IMR-90 (cell line): Measurements from ENCODE around the gene CD7. TPM values are rescaled to one million over a fixed set of nuclear protein-coding genes. Genes with fewer than 3 reads are reported as not detected.

Experiments
- ATAC-seq: fragments of 200-7000 bp; cut with Tn5 transposase; 2 replicates; pipeline ENCODE4 v1.9.1; 2020; ENCODE audit warnings: low read depth, mild to moderate bottlenecking, moderate library complexity
- BruUV-seq: library from RNA; stranded (reverse); fragments of 400-500 nt; replicated peaks from 2 replicates; lab custom pipeline; 2021; lab: Mats Ljungman, UMichigan
- CTCF ChIA-PET: fragments of 300-600 bp; formaldehyde crosslinking; extraction: SDS; loops from one replicate; lab custom pipeline; 2021; ENCODE audit warnings: antibody characterized with exemption; lab: Yijun Ruan, JAX
- POLR2A ChIA-PET: fragments of 300-600 bp; sonication (Branson Sonifier 250); formaldehyde crosslinking; loops from one replicate; lab custom pipeline; 2022; ENCODE audit warnings: antibody characterized with exemption; ENCODE audit not compliant: unreplicated experiment; lab: Charles Lee
- DNase-seq: peaks from one replicate; pipeline ENCODE4 v3.0.0; 2013
- H2AFZ ChIP-seq: replicated peaks from 2 replicates; pipeline ENCODE3; 2013; ENCODE audit warnings: low read length, mild to moderate bottlenecking; ENCODE audit not compliant: poor library complexity
- H2AK5ac ChIP-seq: 2 replicates; pipeline ENCODE4 v1.6.1; 2013; ENCODE audit warnings: low read depth, low read length, inconsistent platforms
- H2AK9ac ChIP-seq: replicated peaks from 2 replicates; pipeline ENCODE3; 2013; ENCODE audit warnings: mild to moderate bottlenecking, low read depth, low read length, moderate library complexity; ENCODE audit not compliant: poor library complexity
- H2BK120ac ChIP-seq: 2 replicates; pipeline ENCODE4 v1.6.1; 2013; ENCODE audit warnings: low read depth, low read length, inconsistent platforms
- H2BK15ac ChIP-seq: 3 replicates; pipeline ENCODE4 v1.6.1; 2013; ENCODE audit warnings: low read depth, low read length, inconsistent platforms
- H2BK20ac ChIP-seq: 2 replicates; pipeline ENCODE4 v1.6.1; 2013; ENCODE audit warnings: low read depth, mild to moderate bottlenecking, inconsistent platforms, low read length, moderate library complexity
- H2BK5ac ChIP-seq: 2 replicates; pipeline ENCODE4 v1.6.1; 2013; ENCODE audit warnings: mild to moderate bottlenecking, low read depth, low read length, inconsistent platforms; ENCODE audit not compliant: poor library complexity, severe bottlenecking
- H3K14ac ChIP-seq: replicated peaks from 2 replicates; pipeline ENCODE4 v1.6.1; 2013; ENCODE audit warnings: low read depth, low read length, inconsistent platforms
- H3K18ac ChIP-seq: 2 replicates; pipeline ENCODE4 v1.6.1; 2013; ENCODE audit warnings: low read depth, low read length, control low read depth
- H3K23ac ChIP-seq: 2 replicates; pipeline ENCODE4 v1.6.1; 2013; ENCODE audit warnings: low read depth, low read length, inconsistent platforms
- H3K27ac ChIP-seq: 2 replicates; pipeline ENCODE4 v1.5.1; 2013; ENCODE audit warnings: mild to moderate bottlenecking, control low read depth, low read length; ENCODE audit not compliant: insufficient read depth
- H3K27me3 ChIP-seq: 2 replicates; pipeline ENCODE4 v1.6.1; 2013; ENCODE audit warnings: low read length; ENCODE audit not compliant: control insufficient read depth, insufficient read depth
- H3K36me3 ChIP-seq: 2 replicates; pipeline ENCODE4 v1.6.1; 2013; ENCODE audit warnings: low read length, mixed read lengths; ENCODE audit not compliant: control insufficient read depth, insufficient read depth
- H3K4ac ChIP-seq: 2 replicates; pipeline ENCODE4 v1.6.1; 2013; ENCODE audit warnings: low read depth, low read length, inconsistent platforms
- H3K4me1 ChIP-seq: 2 replicates; pipeline ENCODE4 v1.6.1; 2013; ENCODE audit warnings: low read length, mixed read lengths; ENCODE audit not compliant: control insufficient read depth, insufficient read depth
- H3K4me2 ChIP-seq: 2 replicates; pipeline ENCODE4 v1.6.1; 2013; ENCODE audit warnings: low read depth, mild to moderate bottlenecking, control low read depth, low read length, moderate library complexity
- H3K4me3 ChIP-seq: 2 replicates; pipeline ENCODE4 v1.5.1; 2013; ENCODE audit warnings: low read depth, mild to moderate bottlenecking, control low read depth, low read length, moderate library complexity; ENCODE audit not compliant: insufficient read depth
- H3K56ac ChIP-seq: 2 replicates; pipeline ENCODE4 v1.6.1; 2013; ENCODE audit warnings: low read length, inconsistent platforms; ENCODE audit not compliant: insufficient read depth; ENCODE audit errors: extremely low read depth
- H3K79me1 ChIP-seq, 2 experiments: 2 replicates each; pipeline ENCODE4 v1.6.1; 2013; ENCODE audit warnings: low read length in 2 of 2, inconsistent platforms in 1 of 2, low read depth in 1 of 2
- H3K9ac ChIP-seq: 2 replicates; pipeline ENCODE4 v1.6.1; 2013; ENCODE audit warnings: low read depth, low read length, control low read depth
- H3K9me1 ChIP-seq: 2 replicates; pipeline ENCODE4 v1.6.1; 2013; ENCODE audit warnings: low read length, inconsistent platforms; ENCODE audit not compliant: insufficient read depth
- H3K9me3 ChIP-seq: 2 replicates; pipeline ENCODE4 v1.6.1; 2013; ENCODE audit warnings: low read length; ENCODE audit not compliant: control insufficient read depth, insufficient read depth
- H4K20me1 ChIP-seq: 2 replicates; pipeline ENCODE4 v1.6.1; 2013; ENCODE audit warnings: low read length, inconsistent platforms; ENCODE audit not compliant: insufficient read depth
- H4K5ac ChIP-seq: 2 replicates; pipeline ENCODE4 v1.6.1; 2013; ENCODE audit warnings: mild to moderate bottlenecking, low read depth, low read length, control low read depth
- H4K8ac ChIP-seq, 2 experiments: 2 replicates each; pipeline ENCODE4 v1.6.1; 2013; ENCODE audit warnings: low read depth in 2 of 2, low read length in 2 of 2, control low read depth in 1 of 2, inconsistent platforms in 1 of 2
- H4K91ac ChIP-seq: 2 replicates; pipeline ENCODE4 v1.6.1; 2013; ENCODE audit warnings: low read depth, low read length, inconsistent platforms; ENCODE audit not compliant: insufficient read depth
- BHLHE40 ChIP-seq: fragments of 150-350 bp; IDR thresholded peaks from 2 replicates; pipeline ENCODE4 v1.6.1; 2016; ENCODE audit warnings: mild to moderate bottlenecking, low read depth, low read length
- CHD1 ChIP-seq: IDR thresholded peaks from 2 replicates; pipeline ENCODE4 v1.6.1; 2012; ENCODE audit warnings: low read depth, low read length, improper control_type of control experiment
- MAFK ChIP-seq: IDR thresholded peaks from 2 replicates; pipeline ENCODE4 v1.6.1; 2012; ENCODE audit warnings: low read depth, low read length, improper control_type of control experiment
- MAZ ChIP-seq: IDR thresholded peaks from 2 replicates; pipeline ENCODE4 v1.6.1; 2012; ENCODE audit warnings: low read depth, mild to moderate bottlenecking, low read length, improper control_type of control experiment, moderate library complexity, borderline replicate concordance
- MXI1 ChIP-seq: IDR thresholded peaks from 2 replicates; pipeline ENCODE4 v1.6.1; 2012; ENCODE audit warnings: low read depth, mild to moderate bottlenecking, low read length, moderate library complexity, borderline replicate concordance
- POLR2A ChIP-seq: IDR thresholded peaks from 2 replicates; pipeline ENCODE4 v1.6.1; 2012; ENCODE audit warnings: mild to moderate bottlenecking, low read depth, low read length
- RCOR1 ChIP-seq: IDR thresholded peaks from 2 replicates; pipeline ENCODE4 v1.6.1; 2012; ENCODE audit warnings: mild to moderate bottlenecking, low read length, improper control_type of control experiment; ENCODE audit not compliant: insufficient replicate concordance
- RFX5 ChIP-seq: IDR thresholded peaks from 2 replicates; pipeline ENCODE4 v1.8.0; 2012; ENCODE audit warnings: low read depth, mild to moderate bottlenecking, low read length, moderate library complexity
- SMC3 ChIP-seq: fragments of 150-350 bp; IDR thresholded peaks from 2 replicates; pipeline ENCODE4 v1.6.1; 2016; ENCODE audit warnings: low read depth, mild to moderate bottlenecking, antibody characterized with exemption, low read length, moderate library complexity
- whole genome bisulfite sequencing, 2 experiments: methylation state at CpG; one replicate each; pipeline versions ENCODE4 v1.1.5 to v1.1.7; 2013; ENCODE audit warnings: missing lambda C conversion rate in 2 of 2; ENCODE audit not compliant: insufficient read length in 1 of 2; ENCODE audit errors: extremely low coverage in 2 of 2; 5-methylcytosine and 5-hydroxymethylcytosine counted together
- dilution Hi-C: fragments of 300-500 bp; cut with HindIII; formaldehyde crosslinking; loops from one replicate; pipeline ENCODE4 v1.14.3; 2018; ENCODE audit warnings: low sequenced_read_pairs; ENCODE audit not compliant: unreplicated experiment
- in situ Hi-C: fragments of 300-500 bp; cut with MboI; formaldehyde crosslinking; loops from 3 replicates; pipeline ENCODE4 v1.14.3; 2019; ENCODE audit warnings: low sequenced_read_pairs, inconsistent platforms, mixed read lengths
- intact Hi-C: fragments of 100-400 bp; cut with micrococcal nuclease; formaldehyde crosslinking; loops from 2 replicates; pipeline ENCODE4 v1.10.0; 2022
- polyA plus RNA-seq, 3 experiments: library from polyadenylated mRNA; depleted of rRNA; stranded (reverse); fragments of >200 nt; gene quantifications; 2 replicates each; pipeline ENCODE4 v1.2.3, GENCODE V29; 2012; ENCODE audit warnings: low replicate concordance in 1 of 3
- total RNA-seq: library from RNA; depleted of rRNA; stranded (reverse); fragments of >200 nt; gene quantifications from 2 replicates; pipeline ENCODE4 v1.2.3, GENCODE V29; 2012
- TF ChIP-seq, protein P1 (sequence below): fragments of 150-350 bp; IDR thresholded peaks from 2 replicates; pipeline ENCODE4 v1.6.1; 2017; ENCODE audit warnings: mild to moderate bottlenecking, antibody characterized with exemption, low read length, low read depth
- TF ChIP-seq, protein P2 (sequence below): conservative IDR thresholded peaks from 2 replicates; pipeline ENCODE4 v1.5.1; 2012; ENCODE audit warnings: mild to moderate bottlenecking, low read depth, low read length, improper control_type of control experiment

CD7 gene
- total and polyA plus RNA-seq, 2 of the 4 experiments (the other 2 are of a cell fraction): not detected

DNA sequence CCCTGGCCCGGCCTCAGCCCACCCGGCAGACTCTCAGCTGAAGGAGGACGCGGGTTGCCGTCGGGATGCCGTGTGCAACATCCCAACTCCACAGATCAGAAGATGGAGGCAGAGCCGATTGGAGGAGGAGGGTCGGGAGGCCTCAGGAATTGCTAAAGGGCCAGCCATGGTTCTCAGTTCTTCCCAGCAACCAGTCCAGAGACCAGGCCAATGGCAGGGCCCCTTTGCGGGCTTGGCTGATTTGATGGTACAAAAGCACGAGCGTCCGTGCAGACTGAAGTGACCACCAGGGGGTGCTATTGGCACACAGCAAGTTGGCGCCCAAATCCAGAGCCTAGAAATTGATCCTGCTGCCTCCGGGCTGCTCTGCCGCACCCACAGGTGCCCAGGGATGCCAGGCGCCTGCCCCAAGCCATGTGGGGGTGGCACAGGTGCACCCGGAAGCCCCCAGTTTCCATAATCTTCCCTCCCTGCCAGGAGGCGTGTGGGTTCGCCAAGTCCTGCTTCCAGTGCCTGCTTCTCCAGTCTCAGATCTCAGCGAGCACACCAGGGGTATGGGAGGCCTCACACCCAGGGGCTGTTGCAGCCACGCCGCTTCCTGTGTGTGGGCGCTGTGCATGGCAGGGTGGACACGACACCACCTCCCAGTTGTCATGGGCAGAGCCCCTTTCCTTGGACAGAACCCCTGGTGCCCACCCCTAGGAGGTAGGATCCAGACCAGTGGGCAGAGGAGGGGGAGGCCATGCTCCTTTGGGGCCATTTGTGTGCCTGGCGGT is 34.5 kb upstream of the CD7 start (continued):
- TF ChIP-seq, protein P1, sequence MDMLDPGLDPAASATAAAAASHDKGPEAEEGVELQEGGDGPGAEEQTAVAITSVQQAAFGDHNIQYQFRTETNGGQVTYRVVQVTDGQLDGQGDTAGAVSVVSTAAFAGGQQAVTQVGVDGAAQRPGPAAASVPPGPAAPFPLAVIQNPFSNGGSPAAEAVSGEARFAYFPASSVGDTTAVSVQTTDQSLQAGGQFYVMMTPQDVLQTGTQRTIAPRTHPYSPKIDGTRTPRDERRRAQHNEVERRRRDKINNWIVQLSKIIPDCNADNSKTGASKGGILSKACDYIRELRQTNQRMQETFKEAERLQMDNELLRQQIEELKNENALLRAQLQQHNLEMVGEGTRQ: no peak

DNA sequence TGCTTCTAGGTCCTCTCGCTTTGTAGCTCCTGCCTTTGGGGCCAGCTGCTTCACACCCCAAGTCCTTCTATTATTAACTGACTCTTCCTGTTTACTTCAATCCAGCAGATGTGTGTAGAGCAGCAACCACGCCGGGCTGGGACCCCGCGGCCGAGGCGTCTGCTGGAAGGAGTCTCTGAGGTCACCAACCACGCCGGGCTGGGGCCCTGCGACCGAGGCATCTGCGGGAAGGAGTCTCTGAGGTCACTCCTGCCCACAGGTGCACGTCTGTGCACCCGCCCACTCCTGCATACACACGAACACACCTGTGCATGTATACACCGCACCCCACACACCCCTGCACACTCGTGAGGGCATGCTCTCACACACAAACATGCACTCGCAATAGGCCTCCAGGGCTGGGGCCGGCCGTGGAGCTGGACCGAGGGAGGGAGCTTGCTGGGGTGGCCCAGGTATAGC is 33.9 kb upstream of the CD7 start:
- H2AK9ac ChIP-seq: no peak overlapping the region
- H3K4me3 ChIP-seq: no peak overlapping the region
- H4K8ac ChIP-seq: no peak overlapping the region
- no peak overlapping the region for H3K56ac ChIP-seq
- no peaks in the 10 kb centered on the region for H3K79me1 ChIP-seq
- H2BK15ac ChIP-seq: no peak overlapping the region
- H4K91ac ChIP-seq: no peak overlapping the region
- peaks cover 7% of the 10 kb centered on the region; the same call in 1 of the 2 replicates for H4K20me1 ChIP-seq
- POLR2A ChIA-PET: no interaction called here
- no peak overlapping the region for H2BK5ac ChIP-seq
- no peak overlapping the region for H3K9ac ChIP-seq
- no peak overlapping the region for H3K4ac ChIP-seq
- in situ Hi-C loops (loop anchor here (5.0 to 10.0 kb wide), 3 partner anchors 56 to 424 kb away; no protein-coding TSS in a partner anchor), dilution Hi-C loops (no loop called here), intact Hi-C loops (loop anchor here (1.0 kb wide), 1 partner anchor 143 kb away; no protein-coding TSS in a partner anchor)
- no peaks in the 10 kb centered on the region for H3K9me3 ChIP-seq
- no peaks in the 10 kb centered on the region for H3K9me1 ChIP-seq
- H3K18ac ChIP-seq: no peak overlapping the region
- WGBS, 2 experiments: 50% methylated on average over 1 of the region's 21 CpGs; no CpG with 5 or more reads in 1 of the 2 experiments
- peaks cover 5% of the 10 kb centered on the region; the same call in 1 of the 2 replicates for H3K4me1 ChIP-seq
- no peak overlapping the region for H3K23ac ChIP-seq
- peaks cover 23% of the 10 kb centered on the region for H3K27me3 ChIP-seq
- no peak for DNase-seq
- ATAC-seq: no peak
- no peak overlapping the region for H3K4me2 ChIP-seq
- no peak overlapping the region for H2AFZ ChIP-seq
- TF ChIP-seq MAZ (no peak), POLR2A (no peak), RFX5 (no peak), SMC3 (no peak), RCOR1 (no peak), CHD1 (no peak), MXI1 (no peak), BHLHE40 (no peak), MAFK (no peak)
- TF ChIP-seq, protein P1: no peak
- TF ChIP-seq, protein P2, sequence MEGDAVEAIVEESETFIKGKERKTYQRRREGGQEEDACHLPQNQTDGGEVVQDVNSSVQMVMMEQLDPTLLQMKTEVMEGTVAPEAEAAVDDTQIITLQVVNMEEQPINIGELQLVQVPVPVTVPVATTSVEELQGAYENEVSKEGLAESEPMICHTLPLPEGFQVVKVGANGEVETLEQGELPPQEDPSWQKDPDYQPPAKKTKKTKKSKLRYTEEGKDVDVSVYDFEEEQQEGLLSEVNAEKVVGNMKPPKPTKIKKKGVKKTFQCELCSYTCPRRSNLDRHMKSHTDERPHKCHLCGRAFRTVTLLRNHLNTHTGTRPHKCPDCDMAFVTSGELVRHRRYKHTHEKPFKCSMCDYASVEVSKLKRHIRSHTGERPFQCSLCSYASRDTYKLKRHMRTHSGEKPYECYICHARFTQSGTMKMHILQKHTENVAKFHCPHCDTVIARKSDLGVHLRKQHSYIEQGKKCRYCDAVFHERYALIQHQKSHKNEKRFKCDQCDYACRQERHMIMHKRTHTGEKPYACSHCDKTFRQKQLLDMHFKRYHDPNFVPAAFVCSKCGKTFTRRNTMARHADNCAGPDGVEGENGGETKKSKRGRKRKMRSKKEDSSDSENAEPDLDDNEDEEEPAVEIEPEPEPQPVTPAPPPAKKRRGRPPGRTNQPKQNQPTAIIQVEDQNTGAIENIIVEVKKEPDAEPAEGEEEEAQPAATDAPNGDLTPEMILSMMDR: no peak
- H2AK5ac ChIP-seq: no peak overlapping the region
- no peak overlapping the region for H2BK120ac ChIP-seq
- no peak overlapping the region for H2BK20ac ChIP-seq
- no peak overlapping the region for H4K5ac ChIP-seq
- H3K36me3 ChIP-seq: no peaks in the 10 kb centered on the region
- no peak overlapping the region for H3K14ac ChIP-seq
- no TSS peak for BruUV-seq
- H3K27ac ChIP-seq: no peak overlapping the region
- CTCF ChIA-PET: no interaction called here
